GM18502 (cell line): ENCODE measurements around the gene MRPL53.

Experiments used
- ATAC-seq: cut with Tn5 transposase; IDR thresholded peaks from one replicate; pipeline ENCODE4 v1.9.1; 2021; ENCODE audit warnings: mild to moderate bottlenecking; ENCODE audit not compliant: unreplicated experiment, poor library complexity

Gene MRPL53

GRCh38 chr2:74472086-74472944 lies at the start of gene MRPL53:
Gene MRPL53 (minus strand): TSS chr2:74472680. CDS start chr2:74472660, 20 bp downstream.
- peak; percentile 89 for ATAC-seq

GRCh38 chr2:74516650-74517049 lies 44.2 kb upstream of the MRPL53 start:
- ATAC-seq = no peak

GRCh38 chr2:74515981-74516633 lies 43.6 kb upstream of the MRPL53 start:
- peak; percentile 85 for ATAC-seq

- ATAC-seq = no peak
These were observed 42.9 kb upstream of the MRPL53 start for GRCh38 chr2:74515271-74515980.

GRCh38 chr2:74514368-74515270 lies 42.1 kb upstream of the MRPL53 start, which contains the start of gene TLX2:
Gene TLX2 (plus strand): TSS chr2:74514450. CDS start chr2:74514807, 357 bp downstream.
- ATAC-seq = no peak

- ATAC-seq = no peak
These were observed 41.3 kb upstream of the MRPL53 start for GRCh38 chr2:74513605-74514367.

- no peak for ATAC-seq
These were observed 40.5 kb upstream of the MRPL53 start for GRCh38 chr2:74512744-74513604.

GRCh38 chr2:74511104-74511989 lies 38.9 kb upstream of the MRPL53 start:
- no peak for ATAC-seq

- no peak for ATAC-seq
These were observed 37.8 kb upstream of the MRPL53 start for GRCh38 chr2:74510272-74510671.

- no peak for ATAC-seq
These were observed 35.5 kb upstream of the MRPL53 start for GRCh38 chr2:74507926-74508520.

- ATAC-seq = peak; percentile 91
These were observed 34.9 kb upstream of the MRPL53 start, which contains the start of gene PCGF1 for GRCh38 chr2:74507145-74507925. Gene PCGF1 (minus strand): TSS chr2:74507695. CDS start chr2:74507668, 27 bp downstream.

- ATAC-seq = no peak
These were observed 33.2 kb upstream of the MRPL53 start for GRCh38 chr2:74505448-74506246.

- ATAC-seq = no peak
These were observed 32.1 kb upstream of the MRPL53 start for GRCh38 chr2:74504591-74504990.

GRCh38 chr2:74503506-74504475 lies 31.3 kb upstream of the MRPL53 start:
- no peak for ATAC-seq
